ENCODE data around the gene CNN2.
A peak's percentile ranks its signal among the peaks of the same experiment; 100 is the strongest.

The CNN2 gene

GRCh38 chr19:1001538-1002166, 24.8 kb upstream of the CNN2 start:
- intact Hi-C loops (cut with micrococcal nuclease) = no loop called here
- Mint-ChIP-seq H3K27ac (peak overlapping the region; percentile 42), H3K4me1 (ENCODE audit: low read depth) (peaks cover 16% of the 10 kb centered on the region), H3K36me3 (ENCODE audit: low read depth) (peaks cover 2% of the 10 kb centered on the region), H3K9me3 (no peaks in the 10 kb centered on the region), H3K27me3 (peaks cover 64% of the 10 kb centered on the region), H3K4me3 (peak overlapping the region; percentile 72)

- no peaks in the 10 kb centered on the region for H3K9me3 Mint-ChIP-seq
- no peak overlapping the region for H3K4me3 Mint-ChIP-seq
- intact Hi-C loops (cut with micrococcal nuclease) = no loop called here
- H3K27me3 Mint-ChIP-seq = peaks cover 54% of the 10 kb centered on the region
- H3K4me1 Mint-ChIP-seq (ENCODE audit: low read depth) = peaks cover 16% of the 10 kb centered on the region
- H3K27ac Mint-ChIP-seq = no peak overlapping the region
- H3K36me3 Mint-ChIP-seq (ENCODE audit: low read depth) = peaks cover 11% of the 10 kb centered on the region
These were observed 23.8 kb upstream of the CNN2 start for GRCh38 chr19:1002600-1002999.

- H3K27ac Mint-ChIP-seq = no peak overlapping the region
- H3K27me3 Mint-ChIP-seq = peaks cover 47% of the 10 kb centered on the region
- no peaks in the 10 kb centered on the region for H3K9me3 Mint-ChIP-seq
- H3K4me3 Mint-ChIP-seq = no peak overlapping the region
- intact Hi-C loops (cut with micrococcal nuclease) = no loop called here
- H3K4me1 Mint-ChIP-seq (ENCODE audit: low read depth) = peaks cover 16% of the 10 kb centered on the region
- H3K36me3 Mint-ChIP-seq (ENCODE audit: low read depth) = peaks cover 18% of the 10 kb centered on the region
These were observed 23.1 kb upstream of the CNN2 start for GRCh38 chr19:1003283-1003682.

GRCh38 chr19:1004204-1004802, 22.1 kb upstream of the CNN2 start:
- H3K27me3 Mint-ChIP-seq = peaks cover 37% of the 10 kb centered on the region
- intact Hi-C loops (cut with micrococcal nuclease) = no loop called here
- H3K4me3 Mint-ChIP-seq = no peak overlapping the region
- no peak overlapping the region for H3K27ac Mint-ChIP-seq
- peaks cover 11% of the 10 kb centered on the region for H3K4me1 Mint-ChIP-seq (ENCODE audit: low read depth)
- H3K9me3 Mint-ChIP-seq = no peaks in the 10 kb centered on the region
- H3K36me3 Mint-ChIP-seq (ENCODE audit: low read depth) = peaks cover 28% of the 10 kb centered on the region

- peaks cover 15% of the 10 kb centered on the region for H3K4me1 Mint-ChIP-seq (ENCODE audit: low read depth)
- no peak overlapping the region for H3K27ac Mint-ChIP-seq
- H3K4me3 Mint-ChIP-seq = no peak overlapping the region
- intact Hi-C loops (cut with micrococcal nuclease) = no loop called here
- peaks cover 35% of the 10 kb centered on the region for H3K36me3 Mint-ChIP-seq (ENCODE audit: low read depth)
- no peaks in the 10 kb centered on the region for H3K9me3 Mint-ChIP-seq
- peaks cover 31% of the 10 kb centered on the region for H3K27me3 Mint-ChIP-seq
These were observed 21.4 kb upstream of the CNN2 start for GRCh38 chr19:1004803-1005664.

GRCh38 chr19:1006711-1007398, 19.6 kb upstream of the CNN2 start:
- peaks cover 54% of the 10 kb centered on the region for H3K36me3 Mint-ChIP-seq (ENCODE audit: low read depth)
- H3K9me3 Mint-ChIP-seq = no peaks in the 10 kb centered on the region
- H3K4me1 Mint-ChIP-seq (ENCODE audit: low read depth) = peaks cover 5% of the 10 kb centered on the region
- intact Hi-C loops (cut with micrococcal nuclease) = no loop called here
- peaks cover 20% of the 10 kb centered on the region for H3K27me3 Mint-ChIP-seq
- H3K4me3 Mint-ChIP-seq = no peak overlapping the region
- H3K27ac Mint-ChIP-seq = no peak overlapping the region

GRCh38 chr19:1007399-1008251, 18.8 kb upstream of the CNN2 start:
- H3K4me3 Mint-ChIP-seq = no peak overlapping the region
- no peaks in the 10 kb centered on the region for H3K9me3 Mint-ChIP-seq
- H3K4me1 Mint-ChIP-seq (ENCODE audit: low read depth) = peaks cover 5% of the 10 kb centered on the region
- intact Hi-C loops (cut with micrococcal nuclease) = no loop called here
- H3K36me3 Mint-ChIP-seq (ENCODE audit: low read depth) = peaks cover 61% of the 10 kb centered on the region
- no peak overlapping the region for H3K27ac Mint-ChIP-seq
- H3K27me3 Mint-ChIP-seq = peaks cover 14% of the 10 kb centered on the region

GRCh38 chr19:1008268-1009040, 18.0 kb upstream of the CNN2 start:
- peaks cover 69% of the 10 kb centered on the region for H3K36me3 Mint-ChIP-seq (ENCODE audit: low read depth)
- H3K27ac Mint-ChIP-seq = no peak overlapping the region
- H3K4me1 Mint-ChIP-seq (ENCODE audit: low read depth) = peaks cover 6% of the 10 kb centered on the region
- H3K4me3 Mint-ChIP-seq = no peak overlapping the region
- intact Hi-C loops (cut with micrococcal nuclease) = no loop called here
- no peaks in the 10 kb centered on the region for H3K9me3 Mint-ChIP-seq
- H3K27me3 Mint-ChIP-seq = peaks cover 10% of the 10 kb centered on the region

GRCh38 chr19:1009041-1009980, 17.1 kb upstream of the CNN2 start:
- H3K36me3 Mint-ChIP-seq (ENCODE audit: low read depth) = peaks cover 77% of the 10 kb centered on the region
- H3K27ac Mint-ChIP-seq = no peak overlapping the region
- peaks cover 15% of the 10 kb centered on the region for H3K4me1 Mint-ChIP-seq (ENCODE audit: low read depth)
- H3K27me3 Mint-ChIP-seq = peaks cover 3% of the 10 kb centered on the region
- H3K9me3 Mint-ChIP-seq = no peaks in the 10 kb centered on the region
- no peak overlapping the region for H3K4me3 Mint-ChIP-seq
- intact Hi-C loops (cut with micrococcal nuclease) = no loop called here

- Mint-ChIP-seq H3K27me3 (peaks cover 2% of the 10 kb centered on the region), H3K4me3 (no peak overlapping the region), H3K27ac (no peak overlapping the region), H3K4me1 (ENCODE audit: low read depth) (peaks cover 20% of the 10 kb centered on the region), H3K36me3 (ENCODE audit: low read depth) (peaks cover 85% of the 10 kb centered on the region), H3K9me3 (no peaks in the 10 kb centered on the region)
- intact Hi-C loops (cut with micrococcal nuclease) = no loop called here
These were observed 16.3 kb upstream of the CNN2 start for GRCh38 chr19:1009981-1010538.

GRCh38 chr19:1010586-1011510, 15.6 kb upstream of the CNN2 start:
- no peak overlapping the region for H3K27ac Mint-ChIP-seq
- no peak overlapping the region for H3K4me3 Mint-ChIP-seq
- peaks cover 93% of the 10 kb centered on the region for H3K36me3 Mint-ChIP-seq (ENCODE audit: low read depth)
- intact Hi-C loops (cut with micrococcal nuclease) = no loop called here
- no peaks in the 10 kb centered on the region for H3K9me3 Mint-ChIP-seq
- H3K4me1 Mint-ChIP-seq (ENCODE audit: low read depth) = peaks cover 28% of the 10 kb centered on the region
- H3K27me3 Mint-ChIP-seq = no peaks in the 10 kb centered on the region
